Measurements from ENCODE around the gene AREL1. TPM values are rescaled to one million over a fixed set of nuclear protein-coding genes. Genes with fewer than 3 reads are reported as not detected.

AREL1 gene
- total RNA-seq, 1 experiment from 2014 or later, result 34.2 TPM

GRCh38 chr14:74660167-74660566 lies 52.7 kb downstream of the AREL1 start:
- TF ChIP-seq CTCF (conservative IDR thresholded peaks at IDR 0.05), result no peak
- Mint-ChIP-seq H3K27me3 (ENCODE audit: low read depth) (no peaks in the 10 kb centered on the region), H3K36me3 (ENCODE audit: insufficient read depth in 1 of 3, low read depth in 3 of 3) (peaks cover 6 to 54% (median 41%) of the 10 kb centered on the region in 3 experiments; a peak in 6 of 7 replicates), H3K4me3 (no peak overlapping the region), H3K27ac (no peak overlapping the region; a peak in 1 of 7 replicates), H3K4me1 (no peaks in the 10 kb centered on the region), H3K9me3 (no peaks in the 10 kb centered on the region)
- Histone ChIP-seq H3K4ac (ENCODE audit: low read depth, low read length) (no peak overlapping the region), H4K20me1 (ENCODE audit: control insufficient read depth, insufficient read depth, insufficient read length) (no peaks in the 10 kb centered on the region), H3K23me2 (ENCODE audit: insufficient read length, low read depth, low read length, poor library complexity, severe bottlenecking) (no peaks in the 10 kb centered on the region), H2AFZ (ENCODE audit: low read length) (no peak overlapping the region), H4K91ac (ENCODE audit: insufficient read length, low read depth, low read length) (no peak overlapping the region), H2BK20ac (ENCODE audit: low read depth, low read length, poor library complexity, severe bottlenecking) (no peak overlapping the region), H3K27ac (ENCODE audit: insufficient read length, low read depth, low read length) (no peak overlapping the region), H3K56ac (ENCODE audit: insufficient read length, low read depth, low read length) (no peak overlapping the region), H2BK12ac (ENCODE audit: insufficient read length, low read depth, low read length) (no peak overlapping the region), H2AK5ac (ENCODE audit: insufficient read length, low read length) (no peak overlapping the region), H3T11ph (ENCODE audit: low read length) (no peak overlapping the region), H3K23ac (ENCODE audit: insufficient read length, low read depth, low read length) (no peak overlapping the region), H2BK5ac (ENCODE audit: insufficient read length, low read length) (no peak overlapping the region), H3K9me3 (ENCODE audit: control insufficient read depth, low read depth, low read length) (no peaks in the 10 kb centered on the region), H3K9ac (ENCODE audit: extremely low read depth, insufficient read length, low read length) (no peak overlapping the region), H4K5ac (ENCODE audit: insufficient read length, low read depth, low read length) (no peak overlapping the region), H3K4me1 (ENCODE audit: insufficient read depth, low read length) (no peaks in the 10 kb centered on the region), H3K4me2 (ENCODE audit: insufficient read depth, insufficient read length, low read length) (no peak overlapping the region), H3K79me1 (ENCODE audit: insufficient read depth, low read depth, low read length, poor library complexity, severe bottlenecking) (no peaks in the 10 kb centered on the region), H3K79me2 (ENCODE audit: insufficient read depth, low read length) (no peaks in the 10 kb centered on the region), H2BK120ac (ENCODE audit: low read depth, low read length, poor library complexity, severe bottlenecking) (no peak overlapping the region), H4K8ac (replicated peaks; ENCODE audit: insufficient read length, low read depth, low read length) (no peak overlapping the region), H3K27me3 (ENCODE audit: insufficient read depth, low read length) (no peaks in the 10 kb centered on the region), H3K14ac (ENCODE audit: insufficient read depth, low read length) (no peak overlapping the region), H3K18ac (ENCODE audit: insufficient read length, low read depth, low read length) (no peak overlapping the region), H2BK15ac (ENCODE audit: low read depth, low read length) (no peak overlapping the region)
- WGBS (ENCODE audit: extremely low coverage, insufficient read length, low lambda C conversion rate), result no CpG with 5 or more reads among the region's 3 CpGs
- DNase-seq, result no peak
